NCI-H128 (cell line): Measurements from ENCODE around the gene NUP93.
"Not testable (repeated sequence)": the region's sequence is repeated elsewhere in the genome, so short reads cannot be mapped to it uniquely, and the experiment has no call there.

ENCODE experiments used
- DNase-seq: peaks from one replicate; lab custom pipeline; 2025; ENCODE audit not compliant: unreplicated experiment; lab: John Stamatoyannopoulos, UW

NUP93 gene

DNA sequence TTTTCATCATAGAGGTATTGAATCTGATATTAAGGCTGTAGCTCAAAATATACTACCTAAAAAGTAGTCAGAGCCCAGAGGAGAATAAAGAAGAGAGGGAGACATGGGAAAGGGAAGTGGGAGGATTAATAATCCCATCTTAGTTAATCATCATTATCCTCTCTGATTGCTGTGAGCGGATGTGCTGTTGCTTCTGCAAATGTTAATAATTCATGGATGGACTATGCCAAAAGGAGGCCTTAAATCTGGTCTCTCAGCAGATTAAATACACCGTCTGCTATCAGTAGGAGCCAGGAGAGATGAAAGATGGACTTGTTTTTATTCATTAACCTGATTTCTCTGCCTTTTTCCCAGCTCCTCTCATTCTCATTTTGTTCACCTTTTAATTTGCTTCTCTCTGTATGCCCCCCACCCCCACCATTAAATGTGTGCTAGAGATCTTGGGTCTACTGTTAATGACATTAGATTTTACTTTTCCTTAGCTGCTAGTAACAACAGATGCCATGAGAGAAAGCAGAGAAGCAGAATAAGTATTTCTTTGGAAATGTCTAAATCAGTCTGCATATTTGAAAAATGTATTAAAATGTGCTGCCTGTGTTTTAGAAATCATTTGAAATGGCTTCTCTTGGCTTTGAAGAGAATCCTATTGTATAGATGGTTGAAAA is 44.2 kb downstream of the NUP93 start:
- DNase-seq: no peak

DNA sequence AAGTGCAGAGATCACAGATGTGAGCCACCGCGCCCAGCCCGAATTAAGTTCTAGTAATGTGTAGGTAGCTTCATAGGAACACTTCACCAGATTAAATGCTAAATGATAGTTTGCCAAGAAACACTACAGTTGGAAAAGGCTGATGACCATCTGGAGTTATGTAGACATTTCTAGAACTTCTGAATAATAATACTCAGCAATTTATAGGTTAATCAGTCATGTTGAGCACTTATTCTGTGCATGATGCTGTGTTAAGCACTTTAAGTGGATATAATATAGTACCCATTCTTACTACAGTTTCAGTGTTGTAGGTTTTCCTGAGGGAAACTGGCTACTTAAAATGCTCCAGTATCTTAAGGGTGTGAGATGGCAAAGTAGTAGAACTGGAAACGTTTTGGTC is 45.2 kb downstream of the NUP93 start:
- no peak for DNase-seq

- no peak for DNase-seq
Measured at GRCh38 chr16:56776562-56776961, 46.6 kb downstream of the NUP93 start.

DNA sequence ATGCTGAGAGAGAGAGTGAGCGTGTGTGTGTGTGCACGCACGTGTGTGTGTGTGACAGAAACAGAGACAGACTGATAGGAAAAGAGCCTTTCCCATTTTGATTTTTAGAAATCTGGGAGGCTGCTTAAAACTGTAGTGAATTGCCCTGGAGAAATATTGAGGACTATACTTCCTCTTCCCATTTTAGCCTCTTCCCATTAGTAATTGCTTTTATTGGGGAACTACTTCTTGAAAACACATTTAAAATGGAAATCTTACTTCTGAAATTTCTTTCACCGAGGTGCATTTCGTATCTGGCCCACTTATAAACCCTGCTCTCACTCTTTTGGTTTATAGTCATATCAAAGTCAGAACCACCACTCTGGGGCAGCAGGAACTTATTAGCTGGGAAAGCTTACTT is 47.1 kb downstream of the NUP93 start:
- DNase-seq: no peak

DNA sequence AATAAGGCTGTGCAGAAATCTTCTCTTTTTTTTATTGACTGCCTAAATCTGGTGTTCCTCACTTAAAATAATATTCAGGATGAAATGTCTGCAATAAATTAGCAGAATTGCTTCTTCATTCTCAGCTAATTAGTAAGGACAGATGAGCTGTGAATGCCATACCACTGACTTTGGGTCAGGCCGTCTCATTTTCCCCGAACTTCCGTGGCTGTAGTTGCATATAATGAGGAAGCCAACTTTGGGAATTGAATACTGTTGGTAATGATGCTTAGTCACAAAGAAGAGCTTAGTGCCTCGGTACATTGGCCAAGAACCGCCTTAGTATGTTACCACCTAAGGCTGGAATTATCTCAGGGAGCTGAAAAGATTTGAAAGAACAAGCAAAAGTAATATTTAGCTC is 47.6 kb downstream of the NUP93 start:
- no peak for DNase-seq

DNA sequence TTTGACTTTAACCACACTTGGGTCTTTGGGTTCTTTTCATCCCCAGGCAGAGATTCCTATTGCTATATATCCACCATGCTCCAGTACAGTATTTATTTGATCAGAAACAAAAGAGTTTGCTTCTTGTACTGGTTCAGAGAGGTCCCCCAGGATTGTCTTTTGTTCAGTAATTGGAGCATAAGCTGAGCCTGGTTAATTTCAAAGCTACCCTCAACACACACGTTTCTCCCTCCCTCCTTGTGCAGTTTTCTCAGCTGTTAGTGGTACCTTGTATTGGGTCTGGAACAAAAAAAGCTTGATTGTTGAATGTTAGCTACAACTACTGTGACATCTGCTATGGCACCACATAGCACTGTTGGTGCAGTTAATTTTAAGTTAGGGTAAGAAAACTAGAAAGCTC is 50.0 kb downstream of the NUP93 start:
- DNase-seq: no peak

DNA sequence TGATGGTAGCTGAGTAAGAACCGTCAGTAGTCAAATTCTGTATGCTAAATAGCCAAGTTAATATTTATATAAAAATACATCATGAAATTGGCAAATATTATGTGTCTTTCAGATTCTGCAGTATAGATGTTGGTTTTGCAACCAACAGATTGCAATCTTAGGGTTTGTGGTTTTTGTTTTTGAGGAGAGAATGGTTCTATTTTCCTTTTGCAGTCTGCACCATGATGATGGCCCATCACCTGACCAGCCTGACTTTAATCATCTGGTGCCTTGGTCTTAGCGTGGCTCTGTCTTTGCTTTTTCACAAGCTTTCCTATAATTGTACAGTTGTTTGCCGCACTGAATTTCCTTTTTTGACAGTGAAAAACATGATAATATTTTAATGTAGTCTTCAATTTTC is 50.7 kb downstream of the NUP93 start:
- no peak for DNase-seq

GRCh38 chr16:56781528-56781961 is 51.6 kb downstream of the NUP93 start:
- no peak for DNase-seq

DNA sequence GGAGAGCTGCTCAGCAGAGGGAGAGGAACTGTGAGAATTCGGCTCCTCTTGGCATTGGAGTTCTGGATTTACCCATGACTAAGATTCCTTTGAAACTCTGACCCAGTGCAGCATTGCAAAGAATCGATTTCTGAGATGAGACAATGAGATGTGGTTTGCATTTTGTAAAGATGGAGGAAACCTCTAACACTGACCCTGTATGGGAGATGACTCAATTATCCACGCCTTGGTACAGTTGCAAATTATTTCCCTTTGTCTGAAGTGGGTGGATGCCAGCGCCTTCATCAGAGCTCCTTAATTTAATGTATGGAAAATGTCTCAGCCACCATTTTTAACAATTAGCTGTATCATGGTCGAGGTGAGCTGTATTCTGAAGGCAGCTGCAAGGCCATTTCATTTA is 53.4 kb downstream of the NUP93 start:
- DNase-seq: no peak

- DNase-seq: no peak
Measured at GRCh38 chr16:56785317-56785716, 55.4 kb downstream of the NUP93 start.

DNA sequence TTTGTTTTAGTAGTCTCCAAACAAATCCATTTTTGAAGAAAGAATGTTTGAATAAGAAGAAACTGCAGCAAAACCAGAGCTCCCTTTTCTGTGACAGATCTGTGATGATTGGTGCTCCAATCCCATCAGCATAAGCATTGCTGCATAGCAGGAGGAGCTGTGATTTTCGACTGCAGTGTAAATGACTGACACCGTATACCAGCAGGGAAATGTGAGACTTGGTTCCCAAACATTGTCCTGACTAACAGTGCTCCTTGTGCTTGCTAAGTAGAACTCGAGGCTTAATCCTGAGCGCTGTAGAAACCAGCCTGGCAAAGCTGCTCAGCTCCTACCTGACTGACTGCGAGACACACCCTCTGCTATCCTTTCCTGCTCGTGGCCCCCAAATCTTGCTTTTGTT is 57.2 kb downstream of the NUP93 start:
- no peak for DNase-seq

DNA sequence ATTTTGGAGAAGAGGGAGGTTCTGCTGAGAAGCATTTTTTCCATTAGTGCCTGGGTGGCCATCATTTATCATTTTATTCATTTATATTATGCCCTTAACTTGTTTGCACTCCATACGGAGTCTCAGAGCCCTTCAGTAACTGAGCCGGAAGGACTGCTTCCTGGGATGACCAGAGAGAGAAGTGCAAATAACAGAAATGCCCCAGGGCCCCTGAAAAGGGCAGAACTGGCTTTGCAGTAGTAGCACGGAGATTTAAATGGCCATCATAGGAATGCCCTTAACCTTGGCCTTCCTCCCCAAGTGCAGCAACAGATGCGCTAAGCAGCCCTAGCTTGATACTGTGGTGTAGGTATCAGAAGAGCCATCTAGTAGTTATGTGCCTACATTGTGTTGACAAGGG is 58.5 kb downstream of the NUP93 start:
- DNase-seq: no peak

- no peak for DNase-seq
Measured at GRCh38 chr16:56789360-56789759, 59.4 kb downstream of the NUP93 start.

- DNase-seq: no peak
Measured at GRCh38 chr16:56792967-56793366, 63.0 kb downstream of the NUP93 start.

- no peak for DNase-seq
Measured at GRCh38 chr16:56793492-56793891, 63.6 kb downstream of the NUP93 start.

DNA sequence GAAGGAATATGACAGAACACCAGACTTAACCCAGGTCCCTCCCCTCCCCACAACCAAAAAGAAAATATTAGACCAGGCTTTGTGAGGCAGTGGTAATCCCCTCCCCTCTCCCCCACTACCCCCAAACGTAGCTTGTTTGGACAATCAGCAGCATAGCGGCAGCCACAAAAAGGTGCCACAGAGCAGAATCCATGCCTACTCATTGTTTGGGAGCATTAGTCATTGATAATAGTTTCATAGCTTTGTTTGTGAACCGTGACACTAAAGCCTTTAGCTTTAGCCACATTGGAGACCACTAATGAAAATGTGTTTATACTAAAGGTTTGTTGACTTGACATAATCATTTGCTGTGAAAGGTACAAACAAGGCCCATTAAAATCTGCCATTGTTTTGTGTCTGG is 65.1 kb downstream of the NUP93 start:
- no peak for DNase-seq

DNA sequence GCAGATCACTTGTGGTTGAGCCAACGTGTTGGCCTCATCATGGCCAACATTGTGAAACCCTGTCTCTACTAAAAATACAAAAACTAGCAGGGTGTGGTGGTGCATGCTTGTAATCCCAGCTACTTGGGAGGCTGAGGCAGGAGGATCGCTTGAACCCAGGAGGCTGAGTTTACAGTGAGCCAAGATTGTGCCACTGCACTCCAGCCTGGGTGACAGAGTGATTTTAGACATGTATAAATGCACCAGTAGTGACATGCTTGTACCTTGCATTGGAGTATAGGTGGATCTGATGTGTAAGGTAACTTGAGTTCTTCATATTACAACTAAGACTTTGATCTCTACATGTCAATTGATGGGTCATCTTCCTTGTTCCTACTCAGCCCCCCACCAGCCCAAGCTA is 67.1 kb downstream of the NUP93 start:
- DNase-seq: not testable (repeated sequence)

DNA sequence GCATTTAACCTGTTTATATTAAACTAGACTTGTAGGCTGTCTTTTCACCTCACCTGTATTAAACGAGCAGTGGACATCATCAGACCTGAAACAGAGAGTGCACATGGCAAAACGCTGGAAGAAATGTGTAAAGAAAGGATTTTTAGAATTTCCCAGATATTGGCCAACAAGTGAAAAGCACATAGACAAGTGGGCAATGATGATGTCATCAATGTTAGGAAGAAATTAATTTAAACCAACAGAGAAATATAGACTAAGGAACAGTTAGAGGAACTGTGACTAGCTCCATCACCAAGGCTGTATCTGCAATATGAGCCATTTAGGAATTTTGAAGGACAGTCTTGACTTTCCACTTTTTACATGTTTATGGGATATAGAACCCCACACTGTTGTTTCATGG is 67.9 kb downstream of the NUP93 start:
- no peak for DNase-seq

- DNase-seq: no peak
Measured at GRCh38 chr16:56798955-56799354, 69.0 kb downstream of the NUP93 start.

DNA sequence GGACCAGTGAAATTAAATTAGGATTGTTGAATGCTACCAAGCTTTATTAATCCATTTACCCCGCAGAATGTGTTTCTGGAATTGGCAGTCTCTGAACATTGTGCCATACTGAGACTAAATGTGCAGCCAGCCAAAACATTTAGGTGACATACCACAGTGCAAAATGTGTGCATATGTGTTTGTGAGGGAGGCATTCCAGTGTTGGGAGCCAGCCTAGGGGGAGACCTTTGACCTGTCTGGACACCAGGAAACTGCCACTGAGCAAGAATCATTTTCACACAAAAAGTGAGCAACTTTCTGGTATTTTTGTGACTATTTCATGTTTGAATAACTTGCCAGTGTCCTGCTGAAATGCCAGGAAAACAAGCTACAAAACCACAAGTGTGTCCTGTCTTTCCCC is 70.4 kb downstream of the NUP93 start:
- DNase-seq: no peak

DNA sequence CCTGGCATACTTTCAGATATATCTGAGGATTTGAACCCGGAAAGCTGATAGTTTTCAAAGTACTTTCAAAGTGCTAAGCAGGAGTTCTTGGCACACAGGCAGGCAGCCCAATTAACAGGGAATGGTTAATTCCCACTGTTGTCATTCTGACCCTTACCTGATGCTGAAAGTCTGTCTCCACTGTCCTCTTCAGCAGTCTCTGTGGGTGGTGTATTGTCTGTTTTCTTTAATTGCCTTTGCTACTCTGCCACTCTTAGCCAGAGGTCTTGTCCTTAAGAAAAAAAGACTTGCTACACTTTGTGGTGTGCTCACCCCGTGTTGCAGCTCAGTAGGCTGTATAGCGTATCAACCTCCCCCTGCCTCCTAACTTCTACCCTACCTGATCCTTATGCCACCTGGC is 71.8 kb downstream of the NUP93 start:
- no peak for DNase-seq

- no peak for DNase-seq
Measured at GRCh38 chr16:56807011-56807675, 77.2 kb downstream of the NUP93 start.

GRCh38 chr16:56807676-56808067 is 77.7 kb downstream of the NUP93 start:
- not testable (repeated sequence) for DNase-seq
